HG03108 (cell line): ENCODE results near the gene PEF1.

Experiments used
- ATAC-seq: cut with Tn5 transposase; IDR thresholded peaks from one replicate; pipeline ENCODE4 v1.9.1; 2021; ENCODE audit warnings: moderate library complexity; ENCODE audit not compliant: unreplicated experiment

PEF1 gene

DNA sequence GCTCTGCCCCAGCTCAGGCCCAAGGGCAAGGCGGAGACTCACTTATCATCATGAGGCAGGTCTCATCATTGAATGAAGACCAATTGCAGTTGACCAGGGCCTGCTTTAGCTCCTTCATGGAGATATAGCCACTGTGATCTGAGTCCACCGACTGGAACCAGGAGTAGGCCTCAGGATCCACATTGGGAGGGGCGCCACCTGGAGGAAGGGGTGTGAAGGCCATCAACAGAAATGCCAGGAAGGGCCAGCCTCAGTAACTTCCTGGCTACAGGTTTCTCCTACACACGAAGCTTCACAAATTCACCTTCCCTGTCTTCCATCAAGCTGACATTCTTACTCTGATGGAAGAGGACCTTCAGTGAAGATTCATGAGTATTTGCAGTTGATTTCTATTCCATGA lies 11.6 kb downstream of the PEF1 start:
- no peak for ATAC-seq

DNA sequence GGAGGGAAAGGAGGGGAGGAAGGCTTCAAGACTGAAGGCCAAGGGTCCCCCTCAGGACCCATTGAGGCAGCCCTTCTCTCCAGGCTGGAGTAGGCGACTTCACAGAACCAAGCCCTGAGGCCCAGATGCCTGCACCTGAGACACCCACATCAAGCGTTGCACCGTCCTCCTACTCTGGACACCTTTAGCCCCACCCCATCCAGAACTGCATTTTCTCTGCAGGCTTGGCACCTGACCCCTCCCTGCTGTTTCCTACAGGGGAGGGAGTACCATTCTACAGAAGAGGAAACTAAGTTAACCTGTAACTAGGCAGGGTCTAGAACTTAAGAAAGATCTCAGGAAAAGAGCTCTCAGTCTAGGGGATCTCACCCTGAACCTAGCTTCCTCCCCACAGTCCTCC lies 12.0 kb downstream of the PEF1 start:
- ATAC-seq, result no peak

DNA sequence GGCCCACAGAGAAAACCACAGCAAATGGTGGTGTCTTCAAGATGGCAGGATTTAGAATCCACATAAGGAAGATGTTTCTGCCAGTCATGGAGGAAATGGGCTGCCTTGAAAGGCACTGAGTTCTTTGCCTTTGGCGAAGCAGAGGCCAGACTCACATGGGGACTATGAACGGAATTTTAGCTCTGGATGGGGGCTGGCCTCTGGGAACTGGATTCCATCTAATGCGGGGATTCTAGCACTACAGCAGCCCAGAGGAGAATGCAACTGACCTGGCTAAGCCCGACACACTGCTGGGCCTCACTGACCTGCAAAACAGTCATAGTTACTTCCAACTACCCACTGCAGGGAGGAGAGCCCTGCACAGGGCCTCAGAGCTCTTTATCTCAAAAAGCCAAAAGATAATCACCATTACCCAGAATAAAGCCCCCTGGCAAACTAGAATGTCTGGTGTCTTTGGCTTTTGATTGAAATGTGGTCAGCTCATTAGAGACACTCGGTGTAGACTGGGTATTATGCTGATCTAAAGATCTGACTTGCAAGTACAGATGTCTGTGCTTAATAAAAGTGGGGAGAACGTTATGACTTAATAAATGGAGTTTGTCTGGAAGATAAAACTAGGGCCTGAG lies 15.6 kb downstream of the PEF1 start:
- no peak for ATAC-seq

GRCh38 chr1:31627930-31628559 lies 16.6 kb downstream of the PEF1 start:
- no peak for ATAC-seq

GRCh38 chr1:31627301-31627929 lies 17.3 kb downstream of the PEF1 start:
- no peak for ATAC-seq

- no peak for ATAC-seq
Measured at GRCh38 chr1:31626223-31627207, 18.2 kb downstream of the PEF1 start.

DNA sequence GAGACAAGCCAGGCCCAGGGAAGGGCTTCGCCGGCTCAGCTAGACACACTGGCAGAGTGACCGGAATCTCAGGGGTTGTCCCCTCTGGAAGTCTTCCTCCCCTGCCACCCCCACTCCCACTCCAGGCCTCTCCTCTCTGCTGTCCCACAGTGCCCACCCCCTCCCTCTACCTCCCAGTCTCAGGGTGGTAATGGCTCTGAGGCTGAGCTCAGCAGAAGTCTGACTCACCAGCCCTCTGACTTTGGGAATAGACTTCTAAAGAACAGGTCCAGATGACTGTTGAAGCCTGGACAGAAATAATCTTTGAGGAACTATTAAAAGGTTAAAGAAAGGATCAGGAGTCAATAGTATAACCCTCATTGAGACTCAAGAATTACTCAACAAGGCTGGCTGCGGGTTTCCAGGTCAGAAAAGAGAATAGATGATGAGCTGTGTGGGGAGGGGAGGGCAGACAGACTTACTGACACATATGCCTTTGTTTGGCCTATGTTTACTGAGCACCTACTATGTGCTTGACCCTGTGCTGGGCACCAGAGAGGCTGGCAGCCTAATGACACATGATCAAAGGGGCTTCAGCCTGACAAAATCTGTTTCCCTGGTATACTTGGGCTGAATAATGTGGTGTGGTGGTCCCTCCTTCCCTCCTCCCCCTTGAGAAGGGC lies 19.0 kb downstream of the PEF1 start:
- ATAC-seq, result no peak

DNA sequence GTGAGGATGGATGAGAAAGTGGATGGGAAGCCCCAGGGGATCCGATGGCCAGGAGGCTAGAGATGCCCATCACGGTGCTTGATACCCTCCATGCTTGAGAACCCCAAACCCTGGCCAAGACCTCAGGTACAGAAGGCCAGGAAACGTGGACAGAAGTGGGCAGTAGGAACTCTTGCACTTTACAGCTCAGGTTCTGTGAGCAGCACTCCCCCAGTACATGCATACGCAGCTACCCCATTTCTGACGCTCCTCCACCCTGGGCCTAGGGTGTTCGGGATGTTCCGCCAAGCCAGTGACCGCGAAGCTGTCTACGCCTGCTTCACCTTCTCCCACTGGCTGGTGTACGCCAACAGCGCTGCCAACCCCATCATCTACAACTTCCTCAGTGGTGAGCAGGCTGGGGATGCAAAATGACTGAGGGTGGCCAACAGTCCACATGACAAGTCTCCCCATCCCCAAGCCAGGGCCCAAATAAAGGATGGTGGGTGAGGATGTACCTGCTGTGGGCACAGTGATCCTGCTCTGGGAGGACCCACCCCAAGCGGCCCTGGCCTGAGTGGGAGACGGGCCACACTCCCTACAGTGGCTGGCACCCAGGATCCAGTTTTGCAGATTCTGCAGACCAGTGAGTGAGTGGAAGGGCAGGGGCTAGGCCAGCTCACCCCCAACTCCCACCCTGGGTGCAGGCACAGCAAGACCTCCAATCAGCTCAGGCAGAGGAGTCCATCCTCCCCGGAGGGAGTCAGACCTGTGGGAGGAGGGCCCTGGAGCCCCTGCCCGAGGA lies 19.8 kb downstream of the PEF1 start:
- ATAC-seq, result no peak

DNA sequence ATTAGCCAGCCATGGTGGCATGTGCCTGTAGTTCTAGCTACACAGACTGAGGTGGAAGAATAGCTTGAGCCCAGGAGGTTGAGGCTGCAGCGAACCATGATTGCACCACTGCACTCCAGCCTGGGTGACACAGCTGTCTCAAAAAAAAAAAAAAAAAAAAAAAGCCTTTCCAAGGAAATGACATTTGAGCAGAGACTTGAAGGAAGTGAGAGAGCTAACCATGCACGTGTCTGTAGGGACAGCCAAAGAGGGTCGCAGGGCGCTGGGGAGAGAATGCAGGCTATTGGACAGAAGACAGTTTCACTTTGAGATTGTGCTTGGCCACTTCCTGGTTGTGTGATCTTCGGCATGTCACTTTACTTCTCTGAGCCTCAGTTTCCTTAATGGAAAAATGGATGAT lies 20.4 kb downstream of the PEF1 start:
- no peak for ATAC-seq

DNA sequence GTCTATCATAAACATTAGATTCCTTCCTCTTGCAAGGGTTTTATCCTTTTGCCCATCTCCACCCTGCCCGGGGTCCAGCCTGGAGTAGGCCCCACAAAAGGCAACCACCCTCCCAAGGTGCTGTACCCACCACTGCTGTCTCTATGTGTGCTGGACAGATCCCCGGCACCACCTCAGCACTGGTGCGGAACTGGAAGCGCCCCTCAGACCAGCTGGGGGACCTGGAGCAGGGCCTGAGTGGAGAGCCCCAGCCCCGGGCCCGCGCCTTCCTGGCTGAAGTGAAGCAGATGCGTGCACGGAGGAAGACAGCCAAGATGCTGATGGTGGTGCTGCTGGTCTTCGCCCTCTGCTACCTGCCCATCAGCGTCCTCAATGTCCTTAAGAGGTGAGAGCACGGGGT lies 21.3 kb downstream of the PEF1 start:
- ATAC-seq, result no peak

- ATAC-seq, result no peak
Measured at GRCh38 chr1:31621847-31622730, 22.6 kb downstream of the PEF1 start.

- no peak for ATAC-seq
Measured at GRCh38 chr1:31621498-31621820, 23.2 kb downstream of the PEF1 start.

- no peak for ATAC-seq
Measured at GRCh38 chr1:31620631-31621497, 23.8 kb downstream of the PEF1 start.

DNA sequence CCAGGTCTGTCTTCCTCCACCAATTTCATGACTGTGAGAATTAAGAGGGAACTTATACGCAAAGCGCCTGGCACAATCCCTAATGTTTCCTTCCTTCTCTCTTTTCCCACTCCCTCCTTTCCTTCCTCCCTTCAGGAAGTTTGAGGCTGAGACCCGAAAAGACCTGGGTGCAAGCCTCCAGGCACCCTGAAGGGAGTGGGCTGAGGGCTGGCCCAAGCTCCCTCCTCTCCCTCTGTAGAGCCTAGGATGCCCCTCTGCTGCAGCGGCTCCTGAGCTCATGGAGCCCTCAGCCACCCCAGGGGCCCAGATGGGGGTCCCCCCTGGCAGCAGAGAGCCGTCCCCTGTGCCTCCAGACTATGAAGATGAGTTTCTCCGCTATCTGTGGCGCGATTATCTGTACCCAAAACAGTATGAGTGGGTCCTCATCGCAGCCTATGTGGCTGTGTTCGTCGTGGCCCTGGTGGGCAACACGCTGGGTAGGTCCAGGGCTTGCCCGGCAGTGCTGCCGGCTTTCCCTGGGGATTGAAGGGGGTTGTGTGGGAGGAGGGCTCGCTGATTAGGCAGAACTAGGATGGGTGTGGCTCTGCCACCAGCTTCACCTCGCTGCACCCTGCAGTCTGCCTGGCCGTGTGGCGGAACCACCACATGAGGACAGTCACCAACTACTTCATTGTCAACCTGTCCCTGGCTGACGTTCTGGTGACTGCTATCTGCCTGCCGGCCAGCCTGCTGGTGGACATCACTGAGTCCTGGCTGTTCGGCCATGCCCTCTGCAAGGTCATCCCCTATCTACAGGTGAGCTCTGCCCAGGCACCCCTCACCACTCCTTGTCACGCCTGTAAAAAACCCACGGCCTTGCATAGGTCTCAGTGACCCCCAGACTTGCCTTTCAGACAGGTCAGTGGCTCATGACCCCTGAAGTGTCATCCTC lies 25.5 kb downstream of the PEF1 start:
- no peak for ATAC-seq

GRCh38 chr1:31617916-31618746 lies 26.5 kb downstream of the PEF1 start:
- ATAC-seq, result no peak

DNA sequence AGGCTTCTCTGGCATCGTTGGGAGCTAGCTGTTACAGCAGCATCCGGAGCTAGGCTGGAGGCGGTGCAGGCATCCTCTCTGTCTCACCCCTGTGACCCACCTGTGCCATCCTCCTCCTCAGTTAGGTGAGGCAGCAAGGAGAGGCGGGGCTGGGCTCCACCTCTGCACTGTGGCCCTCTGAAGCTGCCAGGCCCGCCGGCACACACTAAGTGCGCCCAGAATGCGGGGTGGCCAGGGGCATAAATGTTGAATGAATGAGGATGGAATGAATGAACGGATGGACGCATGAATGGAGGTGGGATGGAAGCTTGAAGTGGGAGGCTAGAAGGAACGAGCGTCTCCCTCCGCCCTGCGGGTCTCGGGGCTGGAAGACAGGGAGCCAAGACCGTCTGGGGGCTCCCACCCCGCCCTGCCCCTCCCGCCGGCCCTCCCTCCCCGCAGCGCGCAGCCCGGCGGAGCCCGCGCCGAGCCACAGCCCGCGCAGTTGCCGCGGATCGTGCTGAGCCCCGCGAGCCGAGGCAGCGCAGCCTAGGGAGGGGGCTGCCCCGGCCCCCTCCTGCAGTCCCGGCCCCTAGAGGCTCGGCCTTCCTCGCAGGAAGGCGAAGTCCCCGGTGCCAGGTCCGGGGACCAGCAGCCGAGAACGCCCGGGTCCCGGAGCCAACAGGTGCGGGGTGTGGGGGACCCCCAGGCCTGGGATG lies 27.3 kb downstream of the PEF1 start, which contains the start of gene HCRTR1:
Gene HCRTR1, plus strand, starts transcription at position 472 of the 698 bp plus-strand sequence. CDS start 1,504 bp downstream, outside the sequence.
- ATAC-seq, result no peak
